AG04449 (cell line): ENCODE data around the gene PLEKHA3.

Source experiments
- CTCF ChIA-PET: fragments of 350-600 bp; formaldehyde crosslinking; extraction: SDS; loops from one replicate; lab custom pipeline; 2021; ENCODE audit warnings: antibody characterized with exemption; lab: Yijun Ruan, JAX
- POLR2A ChIA-PET: fragments of 400-600, 350-600 bp; formaldehyde crosslinking; extraction: SDS; loops from one replicate; lab custom pipeline; 2020; ENCODE audit warnings: antibody characterized with exemption, inconsistent platforms; lab: Yijun Ruan, JAX
- DNase-seq: peaks from one replicate; pipeline ENCODE4 v3.0.0-alpha.2; 2010; ENCODE audit warnings: low read depth, low spot score
- H3K4me3 ChIP-seq: 2 replicates; pipeline ENCODE4 v1.5.1; 2011; ENCODE audit warnings: low read depth, mild to moderate bottlenecking, control low read depth, low read length
- CTCF ChIP-seq: IDR thresholded peaks from one replicate; pipeline ENCODE4 v1.5.1; 2011; ENCODE audit warnings: mild to moderate bottlenecking, moderate library complexity, low read length, control low read depth, inconsistent platforms; ENCODE audit not compliant: insufficient read depth; ENCODE audit errors: missing control alignments

The PLEKHA3 gene

GRCh38 chr2:178529194-178529593 is 48.9 kb downstream of the PLEKHA3 start:
- ChIA-PET CTCF (interaction anchor here (1.0 to 1.3 kb wide), 2 partner anchors 8 to 14 kb away, joined by 3 to 4 read pairs; no protein-coding TSS in a partner anchor), POLR2A (no interaction called here)
- no peak for DNase-seq
- H3K4me3 ChIP-seq = no peak overlapping the region
- TF ChIP-seq CTCF = no peak

GRCh38 chr2:178530131-178530530 is 49.9 kb downstream of the PLEKHA3 start:
- TF ChIP-seq CTCF = no peak
- ChIA-PET POLR2A (no interaction called here), CTCF (interaction anchor here (0.9 kb wide), 1 partner anchor 13 kb away, joined by 4 read pairs; no protein-coding TSS in a partner anchor)
- DNase-seq = no peak
- no peak overlapping the region for H3K4me3 ChIP-seq

- ChIA-PET CTCF (interaction anchor here (0.9 kb wide), 1 partner anchor 13 kb away, joined by 4 read pairs; no protein-coding TSS in a partner anchor), POLR2A (no interaction called here)
- no peak overlapping the region for H3K4me3 ChIP-seq
- TF ChIP-seq CTCF = no peak
- DNase-seq = no peak
These were observed 50.4 kb downstream of the PLEKHA3 start for GRCh38 chr2:178530625-178531142.

- H3K4me3 ChIP-seq = no peak overlapping the region
- CTCF ChIA-PET = interaction anchor here (1.4 kb wide), 1 partner anchor 9 kb away, joined by 5 read pairs; no protein-coding TSS in a partner anchor
- DNase-seq = no peak
- POLR2A ChIA-PET = no interaction called here
- TF ChIP-seq CTCF = no peak
These were observed 50.9 kb downstream of the PLEKHA3 start for GRCh38 chr2:178531168-178531567.

- CTCF ChIA-PET = interaction anchor here (1.5 kb wide), 1 partner anchor 122 kb away, joined by 3 read pairs; no protein-coding TSS in a partner anchor
These were observed 55.8 kb downstream of the PLEKHA3 start for GRCh38 chr2:178536037-178536436.

More at GRCh38 chr2:178536037-178536436, 55.8 kb downstream of the PLEKHA3 start:
- no peak for TF ChIP-seq CTCF
- H3K4me3 ChIP-seq = no peak overlapping the region
- no peak for DNase-seq
- POLR2A ChIA-PET = no interaction called here
